Testis (tissue), 3 donors: ENCODE data around the gene LACC1. TPM values are rescaled to one million over a fixed set of nuclear protein-coding genes. Genes with fewer than 3 reads are reported as not detected.

Experiments
- DNase-seq: peaks from one replicate; pipeline ENCODE4 v3.0.0-alpha.2; 2019
- H3K27ac ChIP-seq, 2 donors: fragments of 200-600 bp; sonication (generic); one replicate each; pipeline ENCODE4 v1.5.1; 2019
- H3K27me3 ChIP-seq: fragments of 200-600 bp; sonication (generic); one replicate; pipeline ENCODE4 v1.5.1; 2019
- H3K36me3 ChIP-seq: fragments of 200-600 bp; sonication (generic); one replicate; pipeline ENCODE4 v1.5.1; 2017; ENCODE audit warnings: low read depth; ENCODE audit errors: missing control alignments
- H3K4me1 ChIP-seq: fragments of 200-600 bp; sonication (generic); one replicate; pipeline ENCODE4 v1.5.1; 2019
- H3K4me3 ChIP-seq, 2 donors: fragments of 200-600 bp; sonication (generic); one replicate each; pipeline ENCODE4 v1.5.1; 2017 to 2019
- H3K9me3 ChIP-seq: fragments of 200-600 bp; sonication (generic); one replicate; pipeline ENCODE4 v1.5.1; 2017
- CTCF ChIP-seq, 3 experiments: fragments of 450-650 bp in 2 of 3; fragments of 200-600 bp in 1 of 3; sonication (generic) in 1 of 3; IDR thresholded peaks; one replicate each; pipeline ENCODE4 v1.5.1; 2016 to 2019; ENCODE audit warnings: antibody characterized with exemption in 3 of 3, mild to moderate bottlenecking in 2 of 3, moderate library complexity in 1 of 3
- POLR2A ChIP-seq: fragments of 450-650 bp; IDR thresholded peaks from one replicate; pipeline ENCODE4 v1.6.1; 2017; ENCODE audit warnings: antibody characterized with exemption, mild to moderate bottlenecking, moderate library complexity
- WGBS, 2 donors: methylation state at CpG; one replicate each; pipeline ENCODE4 v1.1.5; 2018; 5-methylcytosine and 5-hydroxymethylcytosine counted together
- intact Hi-C: fragments of 100-400 bp; cut with DNase I; formaldehyde crosslinking; loops from one replicate; pipeline ENCODE4 v1.15.1; 2023; ENCODE audit warnings: low total_unique reads
- polyA plus RNA-seq: library from polyadenylated mRNA; stranded (reverse); fragments of 350-450 nt; fragmentation: Illumina TruSeq; extraction: RNeasy Lipid Tissue Mini Kit (QIAGEN cat#74804); gene quantifications from one replicate; pipeline ENCODE4 v1.2.3, GENCODE V29; 2014; ENCODE audit warnings: low read depth, low replicate concordance; ENCODE audit not compliant: insufficient read depth
- total RNA-seq, 2 donors: library from RNA; depleted of rRNA; stranded (reverse); fragments of >200 nt; gene quantifications; one replicate each; pipeline ENCODE4 v1.2.3, GENCODE V29; 2016

Gene LACC1
- total and polyA plus RNA-seq, 3 donors from 2014 or later, result 6.1 to 34.4 (median 29.1) TPM

GRCh38 chr13:43846496-43847158 is 33.1 kb upstream of the LACC1 start:
- DNase-seq, result no peak

DNA sequence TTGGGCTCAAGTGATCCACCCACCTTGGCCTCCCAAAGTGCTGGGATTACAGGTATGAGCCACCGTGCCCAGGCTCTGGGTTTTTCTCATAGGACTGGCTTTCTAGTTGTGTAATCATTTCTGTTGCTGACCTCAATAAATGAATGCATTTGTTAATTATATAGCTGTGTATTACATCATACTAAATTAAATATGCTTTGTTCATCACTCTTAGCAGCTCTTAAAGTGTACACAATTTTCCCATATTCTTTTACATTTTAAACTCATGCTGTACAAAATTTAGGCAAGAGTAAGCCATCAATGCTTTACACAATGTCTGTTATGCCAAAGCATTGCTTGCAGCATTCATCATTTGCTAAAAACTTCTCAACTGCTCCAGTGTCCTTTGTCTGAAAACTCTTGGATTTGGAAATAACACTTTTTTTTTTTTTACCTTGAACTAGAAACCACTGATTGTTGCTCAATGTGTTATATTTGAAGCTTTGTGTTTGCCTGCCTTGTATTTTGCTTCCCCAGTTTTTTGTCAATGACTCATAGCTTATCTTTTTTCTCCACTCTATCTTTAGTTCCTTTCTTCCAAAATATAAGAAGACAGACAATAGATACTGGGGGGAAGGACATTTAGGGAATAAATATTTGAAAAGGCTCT is 31.6 kb upstream of the LACC1 start:
- intact Hi-C loops, result no loop called here
- Histone ChIP-seq H3K36me3 (no peaks in the 10 kb centered on the region), H3K9me3 (no peaks in the 10 kb centered on the region), H3K4me1 (peaks cover 7% of the 10 kb centered on the region), H3K27ac (no peak overlapping the region), H3K4me3 (no peak overlapping the region), H3K27me3 (no peaks in the 10 kb centered on the region)
- DNase-seq, result no peak
- WGBS, 2 donors, result 95 to 100% methylated on average over 1 of the region's 1 CpG
- no peak for TF ChIP-seq CTCF (IDR thresholded peaks at IDR 0.05)
- TF ChIP-seq POLR2A, result no peak

More at GRCh38 chr13:43846496-43847158, 33.1 kb upstream of the LACC1 start:
- intact Hi-C loops, result no loop called here
- no peaks in the 10 kb centered on the region for H3K36me3 ChIP-seq
- H3K27me3 ChIP-seq, result no peaks in the 10 kb centered on the region
- WGBS, 2 donors, result 89 to 91% methylated on average over 3 of the region's 3 CpGs
- no peak for TF ChIP-seq CTCF (IDR thresholded peaks at IDR 0.05)
- no peak for TF ChIP-seq POLR2A
- H3K27ac ChIP-seq, result no peak overlapping the region
- peaks cover 7% of the 10 kb centered on the region for H3K4me1 ChIP-seq
- no peak overlapping the region for H3K4me3 ChIP-seq
- no peaks in the 10 kb centered on the region for H3K9me3 ChIP-seq

DNA sequence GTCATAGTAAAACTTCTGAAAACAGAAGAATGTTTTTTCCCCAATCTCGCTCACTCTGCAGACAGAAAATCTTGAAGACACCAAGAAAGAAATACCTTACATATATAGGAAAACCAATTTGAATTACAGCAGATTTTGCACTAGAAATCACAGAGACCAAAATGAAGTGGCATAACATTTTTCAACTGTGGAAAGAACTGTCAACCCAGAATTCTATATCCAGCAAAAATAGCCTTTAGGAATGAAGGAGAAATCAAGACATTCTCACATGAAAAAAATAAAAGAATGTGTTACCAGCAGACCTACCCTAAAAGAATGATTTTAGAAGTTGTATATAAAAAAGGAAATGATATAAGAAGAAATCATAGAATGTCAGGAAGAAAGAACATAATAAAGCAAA is 28.8 kb upstream of the LACC1 start:
- TF ChIP-seq CTCF (IDR thresholded peaks at IDR 0.05) (no peak), POLR2A (no peak)
- Histone ChIP-seq H3K9me3 (no peaks in the 10 kb centered on the region), H3K4me3 (no peak overlapping the region), H3K36me3 (no peaks in the 10 kb centered on the region), H3K4me1 (peaks cover 7% of the 10 kb centered on the region), H3K27me3 (no peaks in the 10 kb centered on the region), H3K27ac (no peak overlapping the region)
- no peak for DNase-seq
- 95 to 96% methylated on average over 1 of the region's 1 CpG for WGBS, 2 donors
- intact Hi-C loops, result no loop called here

- WGBS, 2 donors, result 95 to 97% methylated on average over 1 of the region's 1 CpG
- no peaks in the 10 kb centered on the region for H3K27me3 ChIP-seq
- TF ChIP-seq POLR2A (no peak), CTCF (IDR thresholded peaks at IDR 0.05) (no peak)
- no peaks in the 10 kb centered on the region for H3K9me3 ChIP-seq
- intact Hi-C loops, result no loop called here
- H3K4me3 ChIP-seq, result no peak overlapping the region
- H3K4me1 ChIP-seq, result peaks cover 7% of the 10 kb centered on the region
- DNase-seq, result no peak
- H3K27ac ChIP-seq, result no peak overlapping the region
- H3K36me3 ChIP-seq, result no peaks in the 10 kb centered on the region
These were observed 26.7 kb upstream of the LACC1 start for GRCh38 chr13:43852923-43853404.
